Large intestine (tissue), 3 donors: Measurements from ENCODE around the gene RPTOR. TPM values are rescaled to one million over a fixed set of nuclear protein-coding genes. Genes with fewer than 3 reads are reported as not detected.

Source experiments
- DNase-seq, 2 donors: peaks; one replicate each; pipeline versions ENCODE4 v3.0.0 to v3.0.0-alpha.2; 2013
- H3K27ac ChIP-seq: one replicate; pipeline ENCODE4 v1.5.1; 2013; ENCODE audit warnings: low read length
- H3K27me3 ChIP-seq: 2 replicates; pipeline ENCODE4 v1.6.1; 2013; ENCODE audit warnings: low read length; ENCODE audit not compliant: control insufficient read depth, insufficient read depth
- H3K36me3 ChIP-seq: 2 replicates; pipeline ENCODE4 v1.6.1; 2013; ENCODE audit warnings: low read length; ENCODE audit not compliant: control insufficient read depth, insufficient read depth
- H3K4me1 ChIP-seq: one replicate; pipeline ENCODE4 v1.6.1; 2013; ENCODE audit warnings: low read length; ENCODE audit not compliant: control insufficient read depth, insufficient read depth
- H3K4me3 ChIP-seq: one replicate; pipeline ENCODE4 v1.5.1; 2013; ENCODE audit warnings: low read length
- H3K9me3 ChIP-seq: one replicate; pipeline ENCODE4 v1.6.1; 2013; ENCODE audit warnings: mild to moderate bottlenecking, low read depth, low read length, moderate library complexity; ENCODE audit not compliant: control insufficient read depth
- WGBS: methylation state at CpG from one replicate; pipeline ENCODE4 v1.1.5; 2013; ENCODE audit warnings: low lambda C conversion rate; ENCODE audit not compliant: insufficient coverage; 5-methylcytosine and 5-hydroxymethylcytosine counted together
- polyA plus RNA-seq: library from polyadenylated mRNA; unstranded; fragments of 120-200 nt; gene quantifications from one replicate; pipeline ENCODE4 v1.2.1, GENCODE V29; 2013

The RPTOR gene
- polyA plus RNA-seq, 1 donor = 16.8 TPM

GRCh38 chr17:80631142-80632045, 86.8 kb downstream of the RPTOR start:
- no peak overlapping the region for H3K27ac ChIP-seq
- no peaks in the 10 kb centered on the region for H3K9me3 ChIP-seq
- WGBS = no CpG with 5 or more reads among the region's 10 CpGs
- H3K36me3 ChIP-seq = peaks cover under 1% of the 10 kb centered on the region
- no peak overlapping the region for H3K4me3 ChIP-seq
- no peaks in the 10 kb centered on the region for H3K27me3 ChIP-seq
- no peak for DNase-seq
- no peaks in the 10 kb centered on the region for H3K4me1 ChIP-seq

GRCh38 chr17:80632046-80632581, 87.5 kb downstream of the RPTOR start:
- Histone ChIP-seq H3K27ac (no peak overlapping the region), H3K27me3 (no peaks in the 10 kb centered on the region), H3K36me3 (no peaks in the 10 kb centered on the region), H3K9me3 (no peaks in the 10 kb centered on the region), H3K4me1 (peaks cover 3% of the 10 kb centered on the region), H3K4me3 (no peak overlapping the region)
- WGBS = 41% methylated on average over 3 of the region's 12 CpGs
- DNase-seq = peak in 1 of 2 donors; percentile 31

- no peak overlapping the region for H3K4me3 ChIP-seq
- no peaks in the 10 kb centered on the region for H3K9me3 ChIP-seq
- no peak overlapping the region for H3K27ac ChIP-seq
- WGBS = 91% methylated on average over 7 of the region's 19 CpGs
- DNase-seq = no peak
- H3K4me1 ChIP-seq = peaks cover 8% of the 10 kb centered on the region
- H3K27me3 ChIP-seq = no peaks in the 10 kb centered on the region
- no peaks in the 10 kb centered on the region for H3K36me3 ChIP-seq
These were observed 88.6 kb downstream of the RPTOR start for GRCh38 chr17:80633207-80633606.

GRCh38 chr17:80633994-80634566, 89.4 kb downstream of the RPTOR start:
- H3K27ac ChIP-seq = no peak overlapping the region
- no CpG with 5 or more reads among the region's 24 CpGs for WGBS
- H3K9me3 ChIP-seq = no peaks in the 10 kb centered on the region
- H3K27me3 ChIP-seq = no peaks in the 10 kb centered on the region
- no peak overlapping the region for H3K4me3 ChIP-seq
- H3K4me1 ChIP-seq = peaks cover 8% of the 10 kb centered on the region
- no peak for DNase-seq
- H3K36me3 ChIP-seq = no peaks in the 10 kb centered on the region

GRCh38 chr17:80636361-80637018, 91.9 kb downstream of the RPTOR start:
- Histone ChIP-seq H3K9me3 (no peaks in the 10 kb centered on the region), H3K36me3 (no peaks in the 10 kb centered on the region), H3K27ac (no peak overlapping the region), H3K27me3 (no peaks in the 10 kb centered on the region), H3K4me1 (peaks cover 8% of the 10 kb centered on the region), H3K4me3 (no peak overlapping the region)
- peak; percentile 8 to 43 for DNase-seq
- WGBS = 54% methylated on average over 3 of the region's 20 CpGs

- H3K9me3 ChIP-seq = no peaks in the 10 kb centered on the region
- 100% methylated on average over 1 of the region's 17 CpGs for WGBS
- peak; percentile 20 to 73 for DNase-seq
These were observed 92.6 kb downstream of the RPTOR start for GRCh38 chr17:80637048-80637781.

GRCh38 chr17:80639658-80640057, 95.0 kb downstream of the RPTOR start:
- Histone ChIP-seq H3K27ac (no peak overlapping the region), H3K9me3 (no peaks in the 10 kb centered on the region), H3K4me1 (peaks cover 8% of the 10 kb centered on the region), H3K4me3 (no peak overlapping the region), H3K27me3 (no peaks in the 10 kb centered on the region), H3K36me3 (peaks cover 5% of the 10 kb centered on the region)
- no peak for DNase-seq
- no CpG with 5 or more reads among the region's 2 CpGs for WGBS

More at GRCh38 chr17:80637048-80637781, 92.6 kb downstream of the RPTOR start:
- Histone ChIP-seq H3K4me1 (peaks cover 8% of the 10 kb centered on the region), H3K27ac (no peak overlapping the region), H3K36me3 (no peaks in the 10 kb centered on the region), H3K27me3 (no peaks in the 10 kb centered on the region), H3K4me3 (no peak overlapping the region)

GRCh38 chr17:80640366-80641084, 95.9 kb downstream of the RPTOR start:
- Histone ChIP-seq H3K4me1 (peaks cover 8% of the 10 kb centered on the region), H3K4me3 (no peak overlapping the region), H3K27me3 (no peaks in the 10 kb centered on the region), H3K36me3 (peaks cover 5% of the 10 kb centered on the region), H3K27ac (no peak overlapping the region), H3K9me3 (no peaks in the 10 kb centered on the region)
- no peak for DNase-seq
- 95% methylated on average over 5 of the region's 19 CpGs for WGBS

- 93% methylated on average over 2 of the region's 19 CpGs for WGBS
- no peak overlapping the region for H3K27ac ChIP-seq
- DNase-seq = no peak
These were observed 98.9 kb downstream of the RPTOR start for GRCh38 chr17:80643326-80644099.

More at GRCh38 chr17:80643326-80644099, 98.9 kb downstream of the RPTOR start:
- H3K36me3 ChIP-seq = peaks cover 7% of the 10 kb centered on the region
- no peaks in the 10 kb centered on the region for H3K4me1 ChIP-seq
- no peaks in the 10 kb centered on the region for H3K27me3 ChIP-seq
- no peak overlapping the region for H3K4me3 ChIP-seq
- H3K9me3 ChIP-seq = no peaks in the 10 kb centered on the region
